ENCODE data around the gene SLC7A1.

The SLC7A1 gene

DNA sequence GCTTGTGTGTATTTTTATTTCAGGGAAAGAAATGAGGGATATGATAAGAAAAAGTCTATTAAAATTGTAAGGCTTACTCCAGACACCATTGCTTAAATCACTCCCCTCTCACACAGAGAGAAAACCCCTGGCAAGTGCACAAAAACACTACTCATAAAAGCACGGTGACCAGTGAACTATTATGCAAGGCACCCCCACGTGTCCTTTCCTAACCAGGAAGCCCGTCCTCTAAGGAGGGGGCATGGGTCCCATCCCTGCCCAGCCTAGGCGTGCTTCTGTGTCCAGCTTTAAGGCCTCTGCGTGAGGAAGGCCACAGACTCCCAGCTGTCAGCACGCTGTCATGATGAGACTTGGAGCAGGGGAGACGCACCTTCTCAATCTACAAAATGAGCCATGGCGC lies 83.5 kb downstream of the SLC7A1 start:
- TF ChIP-seq, protein P1, sequence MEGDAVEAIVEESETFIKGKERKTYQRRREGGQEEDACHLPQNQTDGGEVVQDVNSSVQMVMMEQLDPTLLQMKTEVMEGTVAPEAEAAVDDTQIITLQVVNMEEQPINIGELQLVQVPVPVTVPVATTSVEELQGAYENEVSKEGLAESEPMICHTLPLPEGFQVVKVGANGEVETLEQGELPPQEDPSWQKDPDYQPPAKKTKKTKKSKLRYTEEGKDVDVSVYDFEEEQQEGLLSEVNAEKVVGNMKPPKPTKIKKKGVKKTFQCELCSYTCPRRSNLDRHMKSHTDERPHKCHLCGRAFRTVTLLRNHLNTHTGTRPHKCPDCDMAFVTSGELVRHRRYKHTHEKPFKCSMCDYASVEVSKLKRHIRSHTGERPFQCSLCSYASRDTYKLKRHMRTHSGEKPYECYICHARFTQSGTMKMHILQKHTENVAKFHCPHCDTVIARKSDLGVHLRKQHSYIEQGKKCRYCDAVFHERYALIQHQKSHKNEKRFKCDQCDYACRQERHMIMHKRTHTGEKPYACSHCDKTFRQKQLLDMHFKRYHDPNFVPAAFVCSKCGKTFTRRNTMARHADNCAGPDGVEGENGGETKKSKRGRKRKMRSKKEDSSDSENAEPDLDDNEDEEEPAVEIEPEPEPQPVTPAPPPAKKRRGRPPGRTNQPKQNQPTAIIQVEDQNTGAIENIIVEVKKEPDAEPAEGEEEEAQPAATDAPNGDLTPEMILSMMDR (IDR thresholded peaks at IDR 0.05; ENCODE audit: low read depth, low read length) = no peak

DNA sequence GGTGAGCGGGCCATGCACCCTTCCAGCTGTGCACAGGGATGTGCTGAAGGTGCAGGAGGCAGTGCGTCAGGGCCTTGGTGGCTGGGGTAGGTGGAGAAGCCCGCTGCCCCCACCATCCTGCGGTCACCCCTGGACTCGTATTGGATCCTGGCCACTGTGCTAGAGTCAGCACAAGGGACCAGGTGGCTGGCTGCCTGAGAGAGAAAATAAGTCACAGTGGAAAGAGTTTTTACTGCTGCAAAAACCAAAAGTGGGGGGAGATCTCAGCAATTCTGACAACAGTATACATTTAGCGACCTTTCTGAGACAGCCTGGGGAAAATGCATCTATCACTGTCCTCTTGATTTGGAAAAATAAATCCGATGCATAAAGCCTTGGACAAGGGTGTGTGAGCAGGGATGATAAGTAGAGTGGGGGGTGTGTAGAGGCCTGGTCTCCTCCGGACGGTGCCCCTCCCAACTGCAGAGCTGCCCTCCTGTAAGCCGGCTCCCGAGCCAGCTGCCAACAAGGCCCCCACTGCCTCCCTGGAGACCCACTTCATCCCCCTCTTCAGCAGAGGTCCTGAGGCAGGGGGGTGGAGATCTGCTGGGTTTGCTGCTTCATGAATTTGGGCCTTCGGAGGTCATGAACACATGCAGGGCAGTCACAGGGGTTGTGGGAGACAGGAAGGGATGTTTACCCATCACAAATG lies 84.2 kb downstream of the SLC7A1 start:
- TF ChIP-seq, protein P1 (IDR thresholded peaks at IDR 0.05; ENCODE audit: low read depth, low read length) = no peak
- no peak for DNase-seq (ENCODE audit: low read depth in 2 of 2)
- H3K4me3 ChIP-seq (replicated peaks in 1 of 2; ENCODE audit: low read depth in 2 of 2, low read length in 2 of 2) = no peak overlapping the region

More for the DNA sequence above, 83.5 kb downstream of the SLC7A1 start:
- no peak overlapping the region for H3K4me3 ChIP-seq (replicated peaks in 1 of 2; ENCODE audit: low read depth in 2 of 2, low read length in 2 of 2)
- DNase-seq (ENCODE audit: low read depth in 2 of 2) = peak; percentile 60 to 69

DNA sequence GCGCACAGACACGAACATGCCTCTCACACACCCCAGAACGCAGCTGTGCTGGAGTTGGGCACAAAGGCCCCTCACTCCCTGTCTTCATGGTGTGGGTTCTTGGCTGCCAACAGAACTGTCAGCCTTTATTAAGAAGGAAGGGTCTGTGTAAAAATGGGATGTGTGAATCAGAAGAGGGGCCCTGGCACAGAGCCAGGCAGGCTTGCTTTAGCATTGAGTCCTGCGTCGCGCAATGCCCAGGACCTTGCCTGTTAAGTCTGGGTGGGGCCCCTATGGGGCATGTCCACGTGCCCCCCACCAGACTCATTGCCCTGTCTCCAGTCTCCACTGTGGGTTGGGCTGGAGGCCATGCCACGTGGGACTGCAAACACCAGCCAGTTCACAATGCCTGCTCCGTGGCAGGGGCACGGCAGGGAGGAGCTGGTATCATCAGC lies 84.8 kb downstream of the SLC7A1 start:
- TF ChIP-seq, protein P1 (IDR thresholded peaks at IDR 0.05; ENCODE audit: low read depth, low read length) = no peak
- H3K4me3 ChIP-seq (replicated peaks in 1 of 2; ENCODE audit: low read depth in 2 of 2, low read length in 2 of 2) = no peak overlapping the region
- no peak for DNase-seq (ENCODE audit: low read depth in 2 of 2)

DNA sequence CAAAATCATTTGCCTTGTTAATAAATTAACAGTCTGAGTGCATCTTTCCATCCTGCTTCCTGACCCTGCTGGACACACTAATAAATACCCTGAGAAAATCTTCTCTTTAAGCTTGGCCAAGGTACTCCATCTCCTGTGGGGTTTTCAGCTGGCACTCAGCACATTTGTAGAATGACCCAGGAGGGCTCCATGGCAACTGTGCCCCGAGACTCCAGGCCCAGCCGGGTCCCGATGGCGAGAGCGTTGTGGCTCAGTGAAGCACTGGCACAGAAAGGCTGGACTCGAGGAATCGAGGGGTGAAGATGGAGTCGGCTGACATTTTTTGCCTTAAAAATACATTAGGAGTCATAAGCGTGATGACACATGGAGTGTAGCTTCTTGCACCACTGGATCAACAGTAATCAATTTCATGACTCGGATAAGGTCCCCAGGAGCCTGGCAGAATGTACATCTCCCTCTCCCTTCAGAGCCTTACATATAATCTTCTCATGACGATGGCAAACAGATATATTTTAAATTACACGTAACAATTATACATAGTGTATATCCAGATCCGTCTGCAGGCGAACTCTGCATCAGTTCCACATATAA lies 85.4 kb downstream of the SLC7A1 start:
- TF ChIP-seq, protein P1 (IDR thresholded peaks at IDR 0.05; ENCODE audit: low read depth, low read length) = no peak
- DNase-seq (ENCODE audit: low read depth in 2 of 2) = peak in 1 of 2 donors; percentile 67
- H3K4me3 ChIP-seq (replicated peaks in 1 of 2; ENCODE audit: low read depth in 2 of 2, low read length in 2 of 2) = no peak overlapping the region

DNA sequence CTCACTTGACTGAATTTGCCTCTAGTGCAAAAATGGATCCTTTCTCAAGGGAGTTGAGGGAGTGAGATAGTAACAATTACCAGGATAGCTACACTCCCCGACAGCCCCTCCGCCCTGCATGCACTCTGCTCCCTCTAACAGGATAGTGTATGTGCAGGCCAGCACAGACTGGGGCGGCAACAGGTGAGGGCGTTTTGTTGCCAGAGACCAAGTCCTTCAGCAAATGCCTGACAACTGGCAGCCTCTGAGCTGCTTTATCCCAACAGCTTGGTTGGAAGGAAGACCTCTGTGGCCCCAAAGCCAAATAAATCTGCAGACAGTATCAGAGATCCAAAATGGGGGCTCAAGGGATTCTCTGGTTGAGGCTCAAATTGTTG lies 86.6 kb downstream of the SLC7A1 start:
- DNase-seq (ENCODE audit: low read depth in 2 of 2) = no peak
- TF ChIP-seq, protein P1 (IDR thresholded peaks at IDR 0.05; ENCODE audit: low read depth, low read length) = no peak
- no peak overlapping the region for H3K4me3 ChIP-seq (replicated peaks in 1 of 2; ENCODE audit: low read depth in 2 of 2, low read length in 2 of 2)

DNA sequence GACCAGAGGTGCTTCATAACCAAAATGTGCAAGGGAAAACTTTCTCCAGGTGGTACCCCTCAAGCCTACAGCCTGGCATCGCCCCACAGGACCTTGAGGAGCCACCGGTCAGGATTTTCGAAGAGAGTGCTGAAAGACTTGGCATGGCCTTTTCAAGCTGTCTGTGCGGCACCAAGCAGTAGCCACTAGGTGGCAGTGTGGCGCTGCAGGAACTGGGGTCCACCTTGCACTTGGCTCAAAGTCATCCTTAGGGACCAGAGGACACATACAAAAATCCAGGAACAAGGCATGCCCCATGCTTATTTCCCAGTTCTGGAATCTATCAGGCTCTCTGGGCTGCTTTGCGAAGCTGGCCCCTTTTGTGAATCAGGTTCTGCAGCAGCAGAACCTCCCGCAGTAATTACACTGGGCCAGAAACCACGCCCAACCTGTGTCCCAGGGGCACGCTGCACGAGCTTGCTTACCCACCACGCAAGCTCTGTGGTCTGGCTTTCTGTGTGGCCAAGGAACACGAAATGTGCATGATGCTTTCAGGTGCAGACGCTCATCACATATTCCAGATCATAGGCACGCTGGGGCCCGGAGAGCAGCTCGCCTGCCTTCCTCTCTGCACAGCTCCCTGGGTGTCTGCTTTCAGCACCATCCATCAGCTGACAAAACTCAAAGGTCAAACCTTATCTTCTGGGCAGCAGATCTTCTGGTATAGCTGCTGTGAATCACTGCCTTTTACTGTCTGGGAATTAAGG lies 87.2 kb downstream of the SLC7A1 start:
- peak; percentile 88 for DNase-seq (ENCODE audit: low read depth in 2 of 2)

More for the DNA sequence above, 87.2 kb downstream of the SLC7A1 start:
- TF ChIP-seq, protein P1 (IDR thresholded peaks at IDR 0.05; ENCODE audit: low read depth, low read length) = peak; percentile 98
- H3K4me3 ChIP-seq (replicated peaks in 1 of 2; ENCODE audit: low read depth in 2 of 2, low read length in 2 of 2) = no peak overlapping the region

All from cardiac fibroblast (primary cell).